ENCODE results near the gene TNFRSF25.
"Not testable (repeated sequence)": the region's sequence is repeated elsewhere in the genome, so short reads cannot be mapped to it uniquely, and the experiment has no call there.

TNFRSF25 gene

DNA sequence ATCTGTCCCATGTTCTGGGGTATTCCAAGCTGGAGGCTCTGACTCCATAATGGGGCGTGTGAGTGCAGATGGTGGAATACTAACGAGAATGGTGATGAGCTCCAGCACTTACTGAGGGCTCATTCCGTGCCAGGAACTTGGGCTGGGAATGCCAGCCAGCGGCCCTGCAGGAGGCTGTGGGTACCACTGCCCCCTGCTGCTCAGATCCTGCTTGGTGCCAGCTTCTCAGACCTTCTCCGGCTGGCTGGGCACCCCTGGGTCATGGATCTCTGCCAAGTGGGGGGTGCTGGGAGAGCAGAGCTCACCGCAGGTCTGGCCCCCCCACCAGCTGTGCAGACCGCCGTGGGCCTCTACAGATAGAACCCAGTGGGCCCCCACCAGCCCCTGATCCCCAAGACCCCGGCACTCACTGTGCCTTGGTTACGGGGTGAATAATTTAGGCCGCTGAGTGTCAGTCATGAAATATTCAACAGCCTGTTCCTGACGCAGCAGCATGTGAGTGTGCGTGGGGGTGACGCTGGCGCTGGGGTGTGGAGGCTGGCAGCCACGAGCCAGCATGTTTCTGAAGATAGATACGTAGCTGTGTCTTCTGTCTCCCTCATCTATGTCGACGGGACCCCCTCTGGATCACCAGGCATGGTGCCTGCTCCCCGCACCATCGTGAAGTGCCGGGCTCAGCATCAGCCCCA lies 28.8 kb downstream of the TNFRSF25 start:
- peaks cover 34% of the 10 kb centered on the region for H3K27me3 Mint-ChIP-seq (ENCODE audit: low read depth)
- not testable (repeated sequence) for H3K9me3 Mint-ChIP-seq; H3K36me3 Mint-ChIP-seq (ENCODE audit: low read depth); H3K27ac Mint-ChIP-seq; DNase-seq (ENCODE audit: low spot score); H3K4me1 Mint-ChIP-seq (ENCODE audit: low read depth); H3K4me3 Mint-ChIP-seq

DNA sequence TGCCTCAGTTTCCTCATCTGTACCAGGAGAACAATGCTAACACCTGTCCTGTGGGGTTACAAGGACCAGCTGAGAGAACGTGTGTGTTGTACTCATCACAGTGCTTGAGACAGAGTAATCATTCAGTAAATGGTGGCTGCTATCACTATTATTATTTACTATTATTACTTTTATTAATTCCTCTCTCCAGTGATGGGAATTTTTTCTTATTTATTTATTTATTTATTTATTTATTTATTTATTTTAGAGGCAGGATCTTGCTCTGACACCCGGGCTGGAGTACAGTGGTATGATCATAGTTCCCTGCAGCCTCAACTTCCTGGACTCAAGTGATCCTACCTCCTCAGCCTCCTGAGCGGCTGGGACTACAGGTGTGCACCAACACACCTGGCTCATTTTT lies 29.7 kb downstream of the TNFRSF25 start:
- DNase-seq (ENCODE audit: low spot score); H3K9me3 Mint-ChIP-seq; H3K27ac Mint-ChIP-seq; H3K36me3 Mint-ChIP-seq (ENCODE audit: low read depth); H3K4me1 Mint-ChIP-seq (ENCODE audit: low read depth); H3K4me3 Mint-ChIP-seq: not testable (repeated sequence)
- H3K27me3 Mint-ChIP-seq (ENCODE audit: low read depth), result peaks cover 28% of the 10 kb centered on the region

DNA sequence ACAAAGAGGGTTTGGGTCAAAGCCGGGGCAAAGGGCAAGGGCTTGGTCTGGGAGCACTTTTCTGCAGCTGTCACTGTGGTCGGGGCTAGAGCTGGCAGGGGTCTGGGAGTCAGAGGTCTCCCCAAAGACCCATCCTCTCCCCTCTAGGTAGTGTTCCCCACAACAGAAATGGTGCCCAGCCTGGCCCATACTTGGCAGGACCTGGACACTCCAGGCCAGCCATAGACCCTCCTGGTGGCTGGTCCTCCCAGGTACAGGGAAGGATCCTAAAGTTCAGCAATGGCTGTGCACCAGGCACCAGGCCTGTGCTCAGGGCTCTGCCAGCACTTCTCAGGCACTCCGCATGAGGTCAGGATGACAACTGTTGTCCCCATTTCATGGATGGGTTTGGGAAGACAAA lies 30.4 kb downstream of the TNFRSF25 start:
- peaks cover 3% of the 10 kb centered on the region for H3K4me1 Mint-ChIP-seq (ENCODE audit: low read depth)
- peaks cover 26% of the 10 kb centered on the region for H3K27me3 Mint-ChIP-seq (ENCODE audit: low read depth)
- DNase-seq (ENCODE audit: low spot score), result no peak
- no peaks in the 10 kb centered on the region for H3K36me3 Mint-ChIP-seq (ENCODE audit: low read depth)
- no peaks in the 10 kb centered on the region for H3K9me3 Mint-ChIP-seq
- no peak overlapping the region for H3K27ac Mint-ChIP-seq
- H3K4me3 Mint-ChIP-seq, result no peak overlapping the region

- Mint-ChIP-seq H3K27me3 (ENCODE audit: low read depth) (peaks cover 30% of the 10 kb centered on the region), H3K4me3 (no peak overlapping the region), H3K9me3 (no peaks in the 10 kb centered on the region), H3K36me3 (ENCODE audit: low read depth) (no peaks in the 10 kb centered on the region), H3K27ac (no peak overlapping the region), H3K4me1 (ENCODE audit: low read depth) (peaks cover 3% of the 10 kb centered on the region)
- no peak for DNase-seq (ENCODE audit: low spot score)
These were observed 30.8 kb downstream of the TNFRSF25 start for GRCh38 chr1:6435129-6435528.

DNA sequence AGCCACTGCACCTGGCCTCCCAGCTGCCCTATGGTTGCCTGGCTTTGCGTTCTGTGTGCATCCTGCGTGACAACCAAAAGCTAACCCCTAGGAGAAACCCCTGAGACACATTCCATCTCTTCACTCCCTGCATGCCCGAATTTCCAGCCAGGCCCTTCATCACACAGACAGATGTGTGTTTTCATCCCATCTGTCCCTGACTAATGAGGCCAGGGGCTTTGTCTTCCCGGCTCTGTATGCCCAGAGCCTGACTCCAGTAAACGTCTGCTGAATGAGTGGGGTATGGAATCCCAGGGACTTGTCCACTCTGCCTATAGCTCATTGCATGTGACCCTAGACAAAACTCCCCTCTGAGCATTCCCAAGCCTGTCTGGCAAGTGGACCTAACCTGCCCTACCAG lies 31.8 kb downstream of the TNFRSF25 start:
- Mint-ChIP-seq H3K4me3 (no peak overlapping the region), H3K27ac (no peak overlapping the region), H3K9me3 (no peaks in the 10 kb centered on the region), H3K4me1 (ENCODE audit: low read depth) (peaks cover 3% of the 10 kb centered on the region), H3K27me3 (ENCODE audit: low read depth) (peaks cover 25% of the 10 kb centered on the region), H3K36me3 (ENCODE audit: low read depth) (no peaks in the 10 kb centered on the region)
- DNase-seq (ENCODE audit: low spot score), result no peak

DNA sequence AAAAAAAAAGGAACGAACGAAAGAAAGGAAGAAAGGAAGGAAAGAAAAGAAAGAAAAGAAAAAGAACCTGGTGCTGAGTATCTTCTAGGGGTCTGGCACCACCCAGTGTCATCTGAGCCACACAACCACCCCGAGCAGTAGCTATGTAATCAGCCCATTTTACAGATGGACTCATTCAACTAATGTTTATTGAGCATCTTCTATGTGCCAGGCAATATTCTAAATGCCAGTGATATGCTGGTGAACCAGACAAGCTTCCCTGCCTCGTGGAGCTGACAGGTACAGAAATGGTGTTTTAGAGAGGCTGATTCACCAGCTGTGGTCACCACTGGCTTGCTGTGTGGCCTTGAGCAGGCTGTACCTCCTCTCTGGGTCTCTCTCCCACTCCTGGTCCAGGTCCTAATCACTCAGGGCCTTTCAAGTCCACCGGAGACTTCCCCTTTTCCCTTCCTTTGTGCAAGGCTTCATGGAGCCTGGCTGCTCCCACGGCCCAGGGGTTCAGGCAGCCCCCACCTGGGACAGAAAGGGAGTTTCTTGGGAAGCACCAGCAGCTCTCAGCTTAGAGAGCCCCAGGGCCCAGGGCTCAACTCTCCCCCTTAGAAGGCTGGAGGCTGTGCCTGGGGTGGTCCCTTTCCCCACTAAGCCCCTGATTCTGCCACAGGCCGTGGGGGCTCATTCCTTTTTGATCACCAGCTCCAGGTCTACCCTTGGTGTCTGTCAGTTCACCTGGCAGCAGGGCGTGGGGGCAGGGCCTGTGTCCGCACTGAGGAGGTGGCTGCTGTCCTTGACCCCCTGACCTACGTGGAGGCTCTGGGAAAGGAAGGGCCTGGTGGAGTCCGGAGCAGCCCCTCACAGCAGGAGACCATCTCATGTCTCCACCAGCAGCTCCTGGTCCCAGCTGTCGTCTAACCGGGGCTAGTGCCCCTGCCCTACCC lies 34.1 kb downstream of the TNFRSF25 start:
- H3K36me3 Mint-ChIP-seq (ENCODE audit: low read depth); DNase-seq (ENCODE audit: low spot score); H3K4me3 Mint-ChIP-seq; H3K9me3 Mint-ChIP-seq; H3K4me1 Mint-ChIP-seq (ENCODE audit: low read depth); H3K27ac Mint-ChIP-seq: not testable (repeated sequence)
- H3K27me3 Mint-ChIP-seq (ENCODE audit: low read depth), result peaks cover 16% of the 10 kb centered on the region

DNA sequence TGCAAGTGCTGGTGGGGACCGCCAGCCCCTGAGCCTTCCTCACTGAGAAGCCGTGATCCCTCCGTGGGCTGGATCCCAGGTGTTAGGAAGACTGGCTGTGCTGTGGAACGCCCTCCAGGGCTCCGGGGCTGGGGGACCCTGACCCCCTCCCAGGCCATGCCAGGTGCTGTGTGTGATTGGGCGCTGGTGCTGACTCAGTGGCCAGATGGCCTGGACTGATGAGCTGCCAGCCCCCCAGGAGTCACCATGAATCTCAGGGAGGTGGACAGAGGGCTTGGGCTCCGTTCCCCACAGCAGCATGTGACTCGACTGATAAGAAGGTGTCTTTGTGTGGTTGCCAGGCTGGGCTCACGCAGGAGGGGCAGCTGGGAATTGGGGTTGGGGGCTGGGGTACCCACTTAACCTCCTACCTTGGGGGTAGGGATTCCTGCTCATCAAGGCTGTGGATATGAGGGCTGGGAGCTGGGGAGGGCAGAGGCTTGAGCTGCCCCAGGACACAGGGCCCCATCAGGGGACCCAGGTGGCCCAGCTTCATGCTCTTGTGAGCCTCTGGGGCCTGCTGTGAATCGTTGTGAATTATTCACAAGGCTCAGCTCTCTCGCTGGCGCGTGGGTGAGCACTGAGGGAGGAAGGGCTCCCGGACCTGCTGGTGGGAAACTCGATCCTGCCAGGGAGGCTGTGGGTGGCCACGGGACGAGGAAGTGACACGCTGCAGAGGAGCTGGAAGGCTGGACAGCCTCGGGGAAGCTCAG lies 36.1 kb downstream of the TNFRSF25 start:
- H3K27ac Mint-ChIP-seq; H3K36me3 Mint-ChIP-seq (ENCODE audit: low read depth); H3K4me1 Mint-ChIP-seq (ENCODE audit: low read depth); H3K9me3 Mint-ChIP-seq; H3K4me3 Mint-ChIP-seq; DNase-seq (ENCODE audit: low spot score): not testable (repeated sequence)
- H3K27me3 Mint-ChIP-seq (ENCODE audit: low read depth), result peaks cover 24% of the 10 kb centered on the region

DNA sequence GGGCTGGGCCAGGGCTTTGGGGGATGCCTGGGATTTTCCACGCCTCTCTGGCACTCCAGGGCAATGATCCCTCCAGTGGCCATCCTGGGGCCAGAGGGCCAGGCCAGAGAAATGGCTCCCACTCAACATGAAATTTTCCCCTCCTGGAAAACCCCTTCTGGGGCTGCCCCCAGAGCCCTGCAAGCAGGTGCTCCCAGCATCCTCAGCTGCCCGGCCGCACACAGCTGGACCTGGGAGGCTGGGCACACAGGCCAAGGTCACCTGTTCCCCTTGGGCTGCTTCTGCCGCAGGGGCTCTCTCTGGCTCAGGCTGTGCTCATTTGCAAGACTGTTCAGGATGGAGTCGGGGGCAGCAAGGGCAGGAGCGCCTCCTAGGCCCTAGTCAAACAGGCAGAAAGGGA lies 37.5 kb downstream of the TNFRSF25 start:
- not testable (repeated sequence) for H3K4me3 Mint-ChIP-seq; H3K36me3 Mint-ChIP-seq (ENCODE audit: low read depth); H3K27ac Mint-ChIP-seq; DNase-seq (ENCODE audit: low spot score); H3K9me3 Mint-ChIP-seq; H3K4me1 Mint-ChIP-seq (ENCODE audit: low read depth)
- peaks cover 31% of the 10 kb centered on the region for H3K27me3 Mint-ChIP-seq (ENCODE audit: low read depth)

- Mint-ChIP-seq H3K4me3 (no peak overlapping the region), H3K27ac (no peak overlapping the region), H3K9me3 (no peaks in the 10 kb centered on the region), H3K27me3 (ENCODE audit: low read depth) (peaks cover 37% of the 10 kb centered on the region), H3K4me1 (ENCODE audit: low read depth) (no peaks in the 10 kb centered on the region), H3K36me3 (ENCODE audit: low read depth) (no peaks in the 10 kb centered on the region)
- DNase-seq (ENCODE audit: low spot score), result no peak
These were observed 38.3 kb downstream of the TNFRSF25 start for GRCh38 chr1:6427441-6428390.

DNA sequence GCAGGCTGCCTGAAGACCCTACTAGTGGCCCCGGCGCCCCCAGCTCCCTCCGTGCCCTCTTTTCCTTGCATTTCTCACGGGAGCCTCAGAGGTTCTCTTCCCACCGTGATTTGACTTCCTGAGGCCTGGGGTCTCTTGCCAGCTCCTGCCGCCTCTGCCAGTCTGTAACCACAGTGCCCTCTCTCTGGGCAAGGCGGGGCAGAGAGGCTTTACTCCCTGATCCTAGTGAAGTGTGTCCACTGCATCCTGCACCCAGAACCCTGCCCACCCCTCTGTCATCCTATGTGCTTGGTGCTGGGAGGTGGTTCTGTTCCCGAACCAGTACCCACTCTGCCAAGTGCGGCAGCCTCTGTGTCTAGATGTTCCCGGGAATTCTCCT lies 39.0 kb downstream of the TNFRSF25 start:
- no peaks in the 10 kb centered on the region for H3K4me1 Mint-ChIP-seq (ENCODE audit: low read depth)
- no peak for DNase-seq (ENCODE audit: low spot score)
- peaks cover 42% of the 10 kb centered on the region for H3K27me3 Mint-ChIP-seq (ENCODE audit: low read depth)
- no peak overlapping the region for H3K4me3 Mint-ChIP-seq
- H3K36me3 Mint-ChIP-seq (ENCODE audit: low read depth), result no peaks in the 10 kb centered on the region
- no peak overlapping the region for H3K27ac Mint-ChIP-seq
- no peaks in the 10 kb centered on the region for H3K9me3 Mint-ChIP-seq

- H3K27ac Mint-ChIP-seq, result no peak overlapping the region
- no peak overlapping the region for H3K4me3 Mint-ChIP-seq
- DNase-seq (ENCODE audit: low spot score), result no peak
- no peaks in the 10 kb centered on the region for H3K36me3 Mint-ChIP-seq (ENCODE audit: low read depth)
- H3K27me3 Mint-ChIP-seq (ENCODE audit: low read depth), result peaks cover 47% of the 10 kb centered on the region
- no peaks in the 10 kb centered on the region for H3K9me3 Mint-ChIP-seq
- H3K4me1 Mint-ChIP-seq (ENCODE audit: low read depth), result peaks cover 4% of the 10 kb centered on the region
These were observed 39.5 kb downstream of the TNFRSF25 start for GRCh38 chr1:6426277-6426971.

DNA sequence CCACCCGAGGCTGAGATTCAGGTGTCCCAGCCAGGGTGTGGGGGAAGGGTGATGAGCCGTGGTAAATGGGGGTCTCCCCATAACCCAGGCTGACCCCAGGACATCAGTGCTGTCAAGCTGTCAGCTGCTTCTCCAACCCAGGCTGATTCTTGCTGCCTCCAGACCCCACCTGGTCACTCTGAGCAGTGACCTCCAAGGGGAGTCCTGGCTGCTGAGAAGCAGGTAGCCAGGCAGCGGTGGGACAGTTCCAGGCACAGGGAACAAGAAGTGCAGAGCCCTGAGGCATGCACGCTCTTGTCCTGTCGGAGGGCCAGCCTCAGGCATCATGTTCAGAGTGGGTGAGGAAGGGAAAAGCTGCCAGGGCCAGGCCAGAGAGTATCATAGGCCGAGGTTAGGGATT lies 40.3 kb downstream of the TNFRSF25 start:
- no peaks in the 10 kb centered on the region for H3K9me3 Mint-ChIP-seq
- H3K27ac Mint-ChIP-seq, result no peak overlapping the region
- H3K36me3 Mint-ChIP-seq (ENCODE audit: low read depth), result no peaks in the 10 kb centered on the region
- no peak overlapping the region for H3K4me3 Mint-ChIP-seq
- no peak for DNase-seq (ENCODE audit: low spot score)
- peaks cover 54% of the 10 kb centered on the region for H3K27me3 Mint-ChIP-seq (ENCODE audit: low read depth)
- peaks cover 4% of the 10 kb centered on the region for H3K4me1 Mint-ChIP-seq (ENCODE audit: low read depth)

Measured in T-helper 2 cell treated with Interferon-gamma antibody and Interleukin-4, amounts not matched to agents 5 μg/mL and 100 μg/mL, for 36 hours (primary cell).